CD4-positive, alpha-beta T cell treated with Interleukin-15 for 1 hour (primary cell): ENCODE results near the gene PSMA5.
A peak's percentile ranks its signal among the peaks of the same experiment; 100 is the strongest.
"Not testable (repeated sequence)": the region's sequence is repeated elsewhere in the genome, so short reads cannot be mapped to it uniquely, and the experiment has no call there.

Source experiments
- DNase-seq: peaks from one replicate; pipeline ENCODE4 v3.0.0-alpha.2; 2020

PSMA5 gene

DNA sequence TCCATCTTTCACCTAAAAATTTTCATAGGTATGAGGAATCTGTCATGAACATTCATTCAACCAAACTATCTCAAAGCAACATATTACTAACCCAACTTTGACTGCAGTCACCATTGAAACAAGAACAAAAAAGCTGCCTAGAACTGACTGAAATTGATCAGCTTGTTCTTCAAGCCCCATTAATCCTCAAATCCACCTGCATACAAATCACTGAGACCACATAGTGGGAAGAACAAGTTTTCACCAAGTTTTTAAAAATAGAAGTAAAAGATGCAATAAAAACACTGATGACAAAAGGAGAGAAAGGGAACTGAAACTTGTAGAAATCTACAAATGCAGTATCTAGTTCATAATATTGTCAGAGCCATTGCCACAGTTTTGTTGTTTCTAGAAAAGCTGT, 34.6 kb downstream of the PSMA5 start:
- no peak for DNase-seq

DNA sequence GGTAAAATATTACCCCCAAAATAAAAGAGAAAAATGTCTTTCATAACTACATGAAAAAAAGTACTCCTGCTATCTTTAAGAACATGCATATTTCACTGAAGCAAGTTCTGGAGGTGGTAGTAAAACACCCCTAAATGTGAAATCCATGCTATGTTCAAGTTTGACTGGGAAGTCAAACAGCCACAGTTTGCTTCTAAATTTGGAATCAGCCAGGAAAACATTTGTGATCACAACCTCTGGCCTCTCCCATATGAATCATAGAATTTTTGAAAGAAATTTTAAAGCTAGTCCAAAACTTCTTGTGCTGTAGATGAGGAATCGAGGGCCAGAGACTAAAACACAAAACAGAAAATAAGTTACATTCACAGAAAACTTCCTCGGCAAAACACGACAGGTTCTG, 35.1 kb downstream of the PSMA5 start:
- no peak for DNase-seq

DNA sequence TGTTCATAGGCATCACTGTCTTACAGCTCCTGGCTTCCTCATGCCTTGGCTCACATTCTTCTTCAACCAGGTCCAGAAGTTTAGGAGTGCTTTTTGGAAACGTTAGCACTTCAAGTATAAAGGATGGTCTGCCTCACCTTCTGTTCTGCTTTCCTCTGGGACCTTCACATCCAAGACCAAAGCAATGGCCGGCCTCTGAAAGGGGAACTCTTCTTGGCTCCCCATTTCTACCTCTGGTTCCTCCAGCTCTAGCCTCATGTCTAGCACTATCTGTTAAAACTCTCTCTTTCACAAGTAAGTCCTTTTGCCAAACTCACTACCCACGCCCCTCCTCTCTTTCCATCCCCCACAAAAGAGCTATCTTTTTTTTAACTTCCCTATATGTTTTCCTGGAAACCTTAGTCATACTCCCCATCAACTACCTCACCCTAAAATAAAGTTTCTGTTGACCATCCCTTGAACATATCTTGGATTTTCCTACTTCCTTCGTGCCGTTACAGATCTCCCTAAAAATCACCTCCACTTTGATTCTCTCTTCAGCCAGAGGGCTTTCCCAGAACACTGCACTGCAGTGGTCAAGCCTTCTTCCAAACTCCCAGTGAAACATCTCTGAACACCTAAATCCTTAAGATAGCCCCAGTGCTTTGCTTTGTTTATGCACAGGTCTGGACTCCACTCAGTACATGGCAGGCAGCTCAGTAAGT, 36.5 kb downstream of the PSMA5 start:
- no peak for DNase-seq

DNA sequence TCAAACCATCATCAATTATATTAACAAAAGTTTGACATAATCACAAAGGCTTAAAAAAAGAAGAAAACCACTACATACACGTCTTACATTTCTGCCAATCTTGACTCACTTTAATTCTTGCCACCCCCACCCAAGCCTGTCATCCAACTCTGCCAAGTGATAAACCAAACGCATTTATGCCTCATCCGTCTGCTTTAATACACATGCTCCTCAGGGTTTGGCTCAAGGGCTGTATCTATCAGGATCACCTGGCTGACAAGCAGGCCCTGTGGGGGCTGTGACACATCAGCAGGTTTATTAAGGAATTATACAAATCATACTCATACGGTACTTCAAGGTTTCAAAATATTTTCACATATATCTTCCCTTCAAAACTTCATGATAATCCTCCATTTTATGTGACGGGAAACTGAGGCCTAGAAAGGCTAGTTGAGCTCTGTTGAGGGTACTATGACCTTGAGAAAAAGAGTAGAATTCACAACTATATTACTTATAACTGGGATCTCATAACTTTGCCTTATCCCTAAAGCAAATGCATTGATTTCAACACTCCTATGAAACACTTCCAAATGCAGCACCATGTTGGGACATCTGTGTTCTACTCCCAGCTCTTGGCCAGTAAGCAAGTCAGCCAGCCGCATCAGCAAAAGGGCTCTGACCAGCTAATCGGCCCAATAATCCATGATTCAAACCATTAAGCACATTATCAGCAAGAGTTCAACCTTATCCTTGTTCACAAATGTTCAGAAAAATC, 37.2 kb downstream of the PSMA5 start:
- DNase-seq = no peak

DNA sequence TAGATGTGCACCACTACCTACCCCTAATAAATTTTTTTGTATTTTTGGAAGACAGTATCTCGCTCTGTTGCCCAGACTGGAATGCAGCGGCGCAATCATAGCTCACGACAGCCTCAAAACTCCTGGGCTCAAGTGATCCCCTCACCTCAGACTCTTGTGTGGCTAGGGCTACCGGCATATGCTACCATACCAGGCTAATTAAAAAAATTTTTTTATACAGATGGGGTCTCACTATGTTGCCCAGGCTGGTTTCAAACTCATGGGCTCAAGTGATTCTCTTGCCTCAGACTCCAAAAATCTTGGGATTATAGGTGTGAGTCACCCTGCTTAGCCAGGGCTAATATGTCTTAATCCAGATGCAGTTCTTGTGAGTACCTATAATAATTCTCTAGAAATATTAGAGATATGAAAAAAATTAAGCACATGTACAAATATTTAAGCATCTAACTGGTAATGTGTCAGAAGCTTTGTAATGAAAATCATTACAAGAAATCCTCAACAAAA, 38.0 kb downstream of the PSMA5 start:
- DNase-seq = no peak

DNA sequence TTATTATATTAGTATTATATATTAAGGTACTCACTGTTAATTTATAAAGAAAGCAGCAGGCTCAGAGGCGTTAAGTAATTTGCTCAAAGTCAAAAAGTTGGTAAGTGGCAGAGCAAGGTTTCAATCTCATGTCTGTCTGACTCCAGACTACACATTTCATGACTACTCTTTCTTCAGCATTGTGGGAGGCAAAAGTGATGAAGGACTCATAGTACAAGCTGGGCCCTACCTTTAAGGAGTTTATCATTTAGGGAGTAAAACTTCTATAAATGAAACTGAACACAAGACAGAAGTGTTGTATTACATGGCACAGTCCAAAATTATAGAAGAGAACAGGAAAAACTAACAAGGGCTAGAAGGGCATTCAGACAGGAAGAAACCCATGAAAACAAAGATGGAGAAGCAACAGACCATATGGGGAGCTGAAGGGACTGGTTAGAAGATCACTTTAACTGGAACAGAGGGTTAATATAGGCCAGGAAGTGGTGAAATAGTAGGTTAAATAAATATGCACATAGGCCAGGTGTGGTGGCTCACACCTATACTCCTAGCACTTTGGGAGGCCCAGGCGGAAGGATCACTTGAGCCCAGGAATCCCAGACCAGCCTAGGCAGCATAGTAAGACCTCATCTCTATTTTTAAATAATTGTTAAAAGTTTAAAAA, 40.1 kb downstream of the PSMA5 start:
- DNase-seq = no peak

DNA sequence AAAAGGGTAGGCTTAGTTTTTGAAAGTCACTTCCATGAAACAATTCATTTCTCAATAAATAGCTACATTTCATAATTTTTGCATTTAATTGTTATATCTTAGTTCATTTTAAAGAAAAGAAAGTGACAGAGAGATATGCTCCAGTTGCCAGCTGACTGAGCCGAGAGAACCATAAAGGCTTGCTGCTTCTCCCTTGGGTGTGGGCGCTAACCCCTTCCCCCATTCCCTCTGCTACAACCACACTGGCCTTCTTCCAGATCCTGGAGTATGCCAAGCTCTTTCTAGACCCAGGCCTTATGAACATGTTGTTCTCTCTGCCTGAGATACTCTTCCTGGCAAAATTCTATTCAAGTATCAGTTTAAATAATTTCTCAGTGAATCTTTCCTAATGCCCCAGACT, 40.8 kb downstream of the PSMA5 start:
- no peak for DNase-seq

DNA sequence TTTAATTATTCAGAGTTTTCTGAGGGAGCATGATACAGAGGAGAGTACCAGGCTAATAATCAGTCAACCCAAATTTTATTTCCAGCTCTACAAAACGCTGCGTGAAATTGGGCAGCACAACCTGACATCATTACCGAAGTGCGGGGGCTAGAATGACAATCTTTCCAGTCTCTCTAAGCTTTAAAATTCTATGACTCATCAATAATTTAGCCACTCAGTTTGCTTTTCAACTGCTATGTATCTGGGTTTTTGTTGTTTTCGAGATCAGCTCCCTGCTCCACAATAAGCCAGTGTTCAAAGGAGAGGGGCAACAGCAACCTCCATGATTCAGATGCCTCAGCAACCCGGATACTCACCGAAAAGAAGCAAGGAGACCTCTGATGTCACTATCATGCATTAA, 42.4 kb downstream of the PSMA5 start:
- DNase-seq = no peak

DNA sequence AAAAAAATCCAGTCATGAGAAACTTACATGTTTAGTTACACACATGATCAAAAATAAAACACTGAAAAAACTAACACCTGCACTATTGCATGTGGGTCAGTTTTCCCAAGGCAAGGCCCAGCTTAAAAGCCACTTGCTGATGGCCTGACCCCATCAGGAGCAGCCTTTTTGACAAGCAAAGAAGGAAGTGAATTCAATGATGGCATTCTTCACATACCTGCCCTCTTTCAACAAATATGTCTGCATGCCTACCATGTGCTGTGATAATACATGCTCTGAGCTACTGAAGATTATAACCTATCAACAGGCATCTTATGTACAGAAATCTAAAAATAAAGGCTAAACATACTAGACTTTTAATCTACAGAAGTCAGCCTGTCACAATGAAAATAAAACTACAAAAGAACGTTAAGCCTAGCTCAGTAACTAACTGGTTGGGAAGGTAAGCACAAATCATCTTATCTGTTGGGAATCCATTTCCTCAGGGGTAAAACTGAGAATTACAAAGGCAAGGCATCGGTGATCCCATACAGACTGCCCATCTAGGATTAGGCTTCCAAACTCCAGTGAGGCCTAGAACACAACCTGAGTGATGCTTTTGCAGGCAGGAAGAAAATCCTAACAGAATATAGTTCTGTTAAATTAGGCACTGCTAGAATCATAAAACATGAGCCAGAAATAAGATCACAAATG, 43.0 kb downstream of the PSMA5 start:
- no peak for DNase-seq

DNA sequence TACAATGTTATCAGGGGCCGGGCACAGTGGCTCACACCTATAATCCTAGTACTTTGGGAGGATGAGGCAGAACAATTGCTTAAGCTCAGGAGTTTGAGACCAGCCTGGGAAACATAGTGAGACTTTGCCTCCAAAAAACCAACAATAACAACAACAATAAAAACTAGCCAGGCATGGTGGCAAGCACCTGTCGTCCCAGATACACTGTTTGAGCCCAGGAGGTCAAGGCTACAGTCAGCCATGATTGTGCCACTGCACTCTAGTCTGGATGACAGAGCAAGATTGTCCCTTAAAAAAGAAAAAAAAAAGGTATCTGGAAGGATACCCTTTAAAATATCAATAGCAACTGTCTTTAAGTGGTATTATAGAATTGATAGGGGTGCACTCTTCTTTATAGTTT, 44.7 kb downstream of the PSMA5 start:
- DNase-seq = no peak

DNA sequence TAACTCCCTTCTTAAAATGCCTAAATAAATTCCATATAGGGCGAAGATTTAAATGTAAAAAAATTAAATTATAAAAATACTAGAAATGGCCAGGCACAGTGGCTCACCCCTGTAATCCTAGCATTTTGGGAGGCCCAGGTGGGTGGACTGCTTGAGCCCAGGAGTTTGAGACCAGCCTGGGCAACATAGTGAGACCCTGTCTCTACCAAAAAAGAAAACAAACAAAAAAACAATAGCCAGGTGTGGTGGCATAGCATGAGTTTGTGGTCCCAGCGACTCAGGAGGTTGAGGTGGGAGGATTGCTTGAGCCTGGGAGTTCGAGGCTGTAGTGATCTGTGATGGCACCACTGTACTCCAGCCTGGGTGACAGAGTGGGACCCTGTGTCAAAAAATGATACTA, 46.3 kb downstream of the PSMA5 start:
- no peak for DNase-seq

DNA sequence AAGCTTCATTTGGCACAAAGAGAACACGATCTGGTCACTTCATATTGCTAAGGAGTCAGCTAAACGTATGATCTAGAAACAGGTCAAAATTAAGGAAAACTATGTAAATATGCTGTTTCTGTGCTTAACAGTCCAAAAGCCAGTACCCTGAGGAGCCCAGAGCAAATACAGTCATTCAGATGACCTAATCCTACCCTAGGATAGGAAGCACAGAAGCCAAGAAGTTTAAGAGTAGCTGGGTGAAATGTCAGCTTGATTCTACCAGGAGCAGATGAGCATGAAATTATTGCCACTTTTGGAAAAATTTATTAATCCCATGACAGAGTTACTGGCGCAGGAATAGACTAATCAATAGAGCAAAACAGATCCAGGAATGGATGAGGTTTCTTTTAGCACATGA, 46.8 kb downstream of the PSMA5 start:
- DNase-seq = no peak

DNA sequence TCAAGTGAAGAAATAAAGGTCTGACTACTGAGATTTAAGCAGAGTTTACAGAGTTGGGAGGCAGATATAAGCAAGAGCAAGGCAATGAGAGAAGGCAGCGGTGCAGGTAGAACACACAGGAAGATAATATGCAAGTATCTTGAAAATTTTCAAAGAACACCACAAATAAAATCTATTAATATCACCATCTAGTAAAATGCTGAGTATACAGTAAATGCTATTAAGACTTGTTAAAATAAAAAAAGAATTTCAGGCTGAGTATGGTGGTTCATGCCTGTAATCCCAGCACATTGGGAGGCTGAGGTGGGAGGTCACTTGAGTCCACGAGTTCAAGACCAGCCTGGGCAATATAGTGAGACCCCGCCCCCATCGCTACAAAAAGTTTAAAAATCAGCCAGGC, 48.5 kb downstream of the PSMA5 start:
- no peak for DNase-seq

DNA sequence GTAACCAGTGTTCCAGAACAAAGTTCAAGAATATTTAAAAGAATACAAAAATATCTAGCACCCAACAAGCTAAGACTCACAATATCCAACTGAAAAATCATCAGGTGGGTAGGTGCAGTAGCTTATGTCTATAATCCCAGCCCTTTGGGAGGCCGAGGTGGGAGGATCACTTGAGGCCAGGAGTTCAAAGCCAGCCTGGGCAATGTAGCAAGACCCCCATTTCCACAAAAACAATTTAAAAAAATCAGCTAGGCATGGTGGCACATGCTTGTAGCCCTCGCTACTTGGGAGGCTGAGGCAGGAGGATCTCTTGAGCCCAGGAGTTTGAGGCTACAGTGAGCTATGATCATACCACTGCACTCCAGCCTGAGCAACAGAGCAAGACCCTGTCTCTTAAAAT, 52.6 kb downstream of the PSMA5 start:
- not testable (repeated sequence) for DNase-seq

DNA sequence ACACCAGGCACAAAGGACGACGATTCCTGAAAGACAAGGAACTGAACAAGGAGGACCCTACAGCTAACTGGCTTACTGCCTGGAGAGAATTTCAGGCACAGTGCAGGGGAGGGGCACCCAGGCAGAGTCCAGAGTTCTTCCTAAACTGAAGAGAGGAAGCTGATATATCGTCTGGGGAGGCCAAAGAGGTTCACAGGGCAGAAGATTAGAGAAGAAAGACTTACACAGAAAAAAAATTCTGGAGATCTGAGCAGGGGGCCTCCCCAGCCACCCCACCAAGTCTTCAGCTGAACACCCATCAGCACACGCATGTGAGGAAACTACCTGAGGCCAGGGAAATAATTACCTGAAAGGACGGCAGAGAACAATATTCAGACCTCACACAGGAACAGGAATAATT, 53.1 kb downstream of the PSMA5 start:
- DNase-seq = no peak

DNA sequence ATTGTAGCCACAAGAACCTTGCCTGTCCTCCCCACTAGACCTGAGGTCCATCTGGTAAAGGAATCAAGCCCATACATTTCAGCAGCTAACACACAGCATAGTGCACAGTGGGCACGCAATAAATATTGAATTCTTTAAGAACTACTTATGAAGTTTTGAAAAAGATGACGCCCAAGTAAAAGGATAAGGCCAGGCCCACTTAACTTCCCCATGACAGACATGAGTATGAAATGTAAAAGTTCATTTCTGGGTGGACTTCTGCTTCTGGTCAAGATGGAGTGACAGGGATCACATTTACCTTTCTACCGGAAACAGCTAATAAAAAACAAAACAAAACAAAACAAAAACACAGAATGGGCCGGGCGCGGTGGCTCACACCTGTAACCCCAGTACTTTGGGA, 54.0 kb downstream of the PSMA5 start:
- DNase-seq = no peak

DNA sequence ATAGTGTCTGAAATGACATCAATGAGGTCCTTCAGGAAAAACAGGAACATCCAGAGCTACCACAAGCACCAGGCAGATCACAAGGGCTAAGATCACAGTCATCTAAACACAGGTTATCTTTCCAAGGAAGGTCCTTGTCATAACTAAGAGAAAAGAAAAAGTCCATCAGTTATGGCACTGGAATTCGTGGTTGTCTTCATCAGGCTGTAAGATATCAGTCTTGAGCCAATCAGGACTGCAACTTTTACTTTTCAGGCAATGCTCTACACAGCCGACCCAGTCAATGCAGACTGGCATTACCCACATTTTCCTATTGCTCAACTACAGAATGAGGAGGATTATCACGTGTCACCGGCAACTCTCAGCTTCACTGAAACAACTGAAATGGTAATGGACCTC, 54.9 kb downstream of the PSMA5 start:
- DNase-seq = no peak

DNA sequence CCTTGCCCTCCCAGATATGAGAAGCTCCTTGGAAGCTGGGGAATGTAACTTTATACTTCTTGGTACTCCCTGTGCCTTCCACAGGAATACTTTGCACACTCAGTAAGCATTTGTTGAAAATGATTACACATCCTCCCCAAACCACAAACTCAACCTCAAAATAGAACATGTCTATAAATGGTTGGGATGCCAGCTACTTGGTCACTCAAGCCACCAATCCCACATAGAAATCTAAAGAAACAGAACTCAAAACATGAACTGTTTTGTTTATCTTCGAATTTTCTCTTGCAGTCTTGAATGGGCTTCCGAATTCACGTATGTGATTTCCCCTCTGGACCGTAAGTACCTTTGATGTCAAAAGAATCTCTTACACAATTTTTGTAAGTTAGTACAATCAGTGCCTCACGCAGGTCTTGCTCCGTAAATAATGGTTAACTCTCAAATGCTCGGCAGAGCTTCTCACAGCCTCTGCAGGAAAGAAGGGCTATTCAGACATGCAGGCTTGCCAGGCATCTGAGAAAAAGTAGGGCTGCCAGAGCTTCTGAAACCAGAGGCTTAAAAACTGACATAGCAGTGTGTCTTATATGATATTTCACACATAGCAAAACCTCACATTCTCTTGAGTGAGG, 55.4 kb downstream of the PSMA5 start:
- no peak for DNase-seq

DNA sequence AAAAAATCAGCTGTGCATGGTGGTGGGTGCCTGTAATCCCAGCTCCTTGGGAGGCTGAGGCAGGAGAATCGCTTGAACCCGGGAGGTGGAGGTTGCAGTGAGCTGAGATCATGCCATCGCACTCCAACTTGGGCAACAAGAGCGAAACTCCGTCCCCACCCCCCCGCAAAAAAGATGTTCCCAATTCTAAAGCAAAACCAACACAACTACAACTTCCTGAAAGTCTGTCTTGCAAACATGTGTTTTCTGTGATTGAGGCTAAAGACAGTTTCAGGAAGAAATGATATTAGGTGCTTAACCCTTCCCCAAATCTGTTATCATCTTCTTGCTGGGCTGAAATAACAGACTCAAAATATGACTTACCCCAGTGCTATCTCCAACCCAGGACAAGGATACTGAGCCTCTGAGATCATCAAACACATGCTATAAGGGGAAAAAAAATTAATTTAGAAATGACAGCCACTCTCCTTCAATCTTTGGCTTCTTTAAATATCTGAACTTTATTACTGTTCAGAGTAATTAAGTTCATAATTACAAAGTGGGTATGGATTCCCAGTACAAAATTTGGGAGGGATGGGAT, 57.0 kb downstream of the PSMA5 start:
- DNase-seq = peak; percentile 28

DNA sequence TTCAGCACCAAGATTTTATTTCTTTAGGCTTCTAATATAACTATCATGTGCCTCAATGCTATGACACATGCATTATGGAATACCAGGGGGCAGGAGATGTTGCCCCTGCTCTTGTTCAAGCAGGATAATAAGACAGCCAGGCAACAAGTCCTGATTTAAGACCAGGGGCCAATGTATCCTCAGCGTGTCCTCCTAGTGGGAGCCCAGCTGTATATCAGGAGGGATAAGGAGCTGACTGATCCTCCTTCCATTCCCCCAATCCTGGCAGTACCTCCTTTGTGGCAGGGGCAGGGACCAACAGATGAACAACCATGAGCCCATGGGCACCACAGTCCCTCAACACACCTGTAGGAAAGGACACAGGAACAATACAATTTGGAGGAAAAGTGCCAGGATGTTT, 57.8 kb downstream of the PSMA5 start:
- DNase-seq = no peak

DNA sequence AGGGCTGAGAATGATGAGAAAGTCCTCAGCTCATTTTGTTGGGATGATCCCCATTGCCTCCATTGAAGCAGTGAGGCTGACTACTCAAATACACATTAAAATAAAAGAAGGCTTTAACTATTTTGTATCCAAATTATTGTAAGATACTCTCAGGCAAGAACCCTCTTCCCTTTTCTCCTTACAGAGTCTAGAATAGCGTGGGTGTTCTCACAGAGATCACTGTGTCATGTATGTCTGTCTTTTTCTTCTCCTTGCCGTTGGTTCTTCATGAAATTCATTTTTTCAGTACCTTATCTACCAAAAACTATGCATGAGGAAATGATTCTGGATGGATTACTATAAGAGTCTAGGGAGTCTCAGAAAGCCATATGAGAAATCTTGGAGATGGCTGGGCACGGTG, 58.6 kb downstream of the PSMA5 start:
- no peak for DNase-seq

DNA sequence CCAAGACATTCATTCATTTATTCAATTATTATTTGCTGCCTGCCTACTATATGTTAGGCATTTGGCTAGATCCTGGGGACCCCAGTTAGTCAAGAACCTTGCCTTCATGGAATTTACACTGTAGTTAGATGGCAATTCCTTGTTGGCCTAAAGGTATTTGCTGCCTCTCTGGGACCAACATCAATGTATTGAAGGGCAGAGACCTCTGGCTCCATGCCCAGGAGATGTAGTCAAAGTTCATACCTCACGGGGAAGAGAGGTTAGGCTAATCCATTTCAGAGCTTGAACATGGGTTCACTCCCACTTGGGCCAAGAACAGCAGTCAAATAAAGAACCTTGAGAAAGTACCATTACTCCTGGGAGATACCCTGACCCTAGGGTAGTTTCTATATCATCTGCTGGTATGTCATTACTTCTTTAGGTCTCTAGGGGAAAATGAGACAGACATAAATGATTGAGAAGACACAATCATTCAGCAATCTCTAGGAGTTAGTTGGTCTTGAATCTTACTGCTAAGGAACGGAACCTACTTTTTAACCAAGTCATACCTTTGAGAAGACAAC, 60.5 kb downstream of the PSMA5 start:
- DNase-seq = no peak
